Measurements from ENCODE around the gene SH2D6.
"Not testable (repeated sequence)": the region's sequence is repeated elsewhere in the genome, so short reads cannot be mapped to it uniquely, and the experiment has no call there.

Gene SH2D6

DNA sequence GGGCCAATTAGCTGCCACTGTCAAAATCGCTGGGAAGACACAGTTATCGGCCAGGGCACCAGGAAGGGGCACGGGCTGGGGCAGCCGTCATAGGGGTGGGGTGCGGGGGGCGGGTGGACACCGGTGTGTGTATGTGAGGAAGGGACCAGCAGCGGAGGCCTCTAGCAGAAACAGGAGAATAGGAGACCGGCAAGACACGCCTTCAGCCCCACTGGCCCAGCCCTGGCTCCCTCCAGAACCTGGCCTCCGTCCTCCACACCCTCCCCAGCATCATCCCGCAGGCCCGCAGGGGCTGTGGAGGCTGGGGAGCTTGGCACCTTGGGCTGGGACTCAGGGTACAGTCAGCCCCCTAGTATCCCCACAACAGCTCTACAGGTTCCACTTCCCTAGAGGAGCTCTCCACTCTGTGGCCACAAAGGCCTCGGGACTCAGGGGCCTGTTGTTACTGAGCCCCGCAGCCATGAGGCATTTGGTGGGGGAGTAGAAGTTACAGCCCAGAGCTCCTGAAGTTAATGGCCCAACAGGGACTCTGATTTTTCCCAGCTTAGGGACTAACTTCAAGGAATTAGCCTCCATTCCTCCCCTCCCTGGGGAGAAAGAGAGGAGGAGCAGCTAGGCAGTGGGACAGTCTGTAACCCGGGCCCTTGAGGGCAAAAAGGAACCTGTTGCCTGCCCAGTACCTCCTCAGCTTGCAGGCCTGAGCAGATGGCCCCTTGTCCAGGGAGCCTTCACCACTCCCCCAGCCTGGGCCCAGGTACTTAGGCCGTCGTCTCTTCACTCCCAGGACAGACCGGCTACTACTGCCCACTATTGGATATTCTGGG lies 19.9 kb downstream of the SH2D6 start:
- Histone ChIP-seq H3K4me1 (ENCODE audit: low read length) (peaks cover 5% of the 10 kb centered on the region), H3K27me3 (replicated peaks; ENCODE audit: insufficient read depth, low read length) (no peaks in the 10 kb centered on the region), H3K9me2 (replicated peaks; ENCODE audit: insufficient read depth, low read length) (no peaks in the 10 kb centered on the region), H2AFZ (ENCODE audit: low read length) (no peak overlapping the region), H3F3A (ENCODE audit: insufficient read depth, low read length) (no peaks in the 10 kb centered on the region), H3K27ac (ENCODE audit: low read length) (no peak overlapping the region), H3K79me2 (ENCODE audit: low read length) (no peaks in the 10 kb centered on the region), H3K4me3 (ENCODE audit: low read length) (peak overlapping the region; percentile 46; the same call in 1 of the 2 replicates), H3K4me2 (ENCODE audit: low read depth, low read length) (peak overlapping the region; percentile 48), H4K20me1 (ENCODE audit: insufficient read depth, low read length) (no peaks in the 10 kb centered on the region), H3K36me3 (replicated peaks; ENCODE audit: insufficient read depth, low read length) (no peaks in the 10 kb centered on the region), H3K9ac (ENCODE audit: low read length) (no peak overlapping the region), H3K9me3 (replicated peaks; ENCODE audit: insufficient read depth, low read length) (no peaks in the 10 kb centered on the region)
- TF ChIP-seq, protein P1, sequence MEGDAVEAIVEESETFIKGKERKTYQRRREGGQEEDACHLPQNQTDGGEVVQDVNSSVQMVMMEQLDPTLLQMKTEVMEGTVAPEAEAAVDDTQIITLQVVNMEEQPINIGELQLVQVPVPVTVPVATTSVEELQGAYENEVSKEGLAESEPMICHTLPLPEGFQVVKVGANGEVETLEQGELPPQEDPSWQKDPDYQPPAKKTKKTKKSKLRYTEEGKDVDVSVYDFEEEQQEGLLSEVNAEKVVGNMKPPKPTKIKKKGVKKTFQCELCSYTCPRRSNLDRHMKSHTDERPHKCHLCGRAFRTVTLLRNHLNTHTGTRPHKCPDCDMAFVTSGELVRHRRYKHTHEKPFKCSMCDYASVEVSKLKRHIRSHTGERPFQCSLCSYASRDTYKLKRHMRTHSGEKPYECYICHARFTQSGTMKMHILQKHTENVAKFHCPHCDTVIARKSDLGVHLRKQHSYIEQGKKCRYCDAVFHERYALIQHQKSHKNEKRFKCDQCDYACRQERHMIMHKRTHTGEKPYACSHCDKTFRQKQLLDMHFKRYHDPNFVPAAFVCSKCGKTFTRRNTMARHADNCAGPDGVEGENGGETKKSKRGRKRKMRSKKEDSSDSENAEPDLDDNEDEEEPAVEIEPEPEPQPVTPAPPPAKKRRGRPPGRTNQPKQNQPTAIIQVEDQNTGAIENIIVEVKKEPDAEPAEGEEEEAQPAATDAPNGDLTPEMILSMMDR (IDR thresholded peaks at IDR 0.05; ENCODE audit: low read length) = no peak
- TF ChIP-seq EZH2 (optimal IDR thresholded peaks at IDR 0.05; ENCODE audit: low read depth, low read length) (no peak), EZH2phosphoT487 (IDR thresholded peaks at IDR 0.05; ENCODE audit: low read length) (no peak)
- no peak for DNase-seq

DNA sequence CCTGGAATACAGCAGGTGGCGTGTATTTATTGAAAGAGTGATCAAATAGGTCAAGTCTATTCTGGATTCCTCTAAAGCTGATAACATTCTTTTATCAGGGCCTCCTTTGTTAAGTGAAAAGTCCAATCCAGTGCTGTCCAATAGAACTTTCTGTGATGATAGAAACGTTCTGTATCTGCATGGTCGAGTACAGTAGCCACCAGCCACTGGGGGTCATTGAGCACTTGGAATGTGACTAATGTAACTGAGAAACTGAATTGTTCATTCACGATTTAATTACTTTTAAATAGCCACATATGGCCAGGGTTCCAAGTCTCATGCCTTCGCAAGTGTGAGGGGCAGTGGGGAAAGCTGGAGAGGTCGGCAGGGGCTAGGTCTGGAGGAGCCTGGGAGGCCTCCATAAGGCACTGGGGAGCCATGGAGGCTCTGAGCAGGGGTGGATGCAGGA lies 20.5 kb downstream of the SH2D6 start:
- Histone ChIP-seq H3K9ac (ENCODE audit: low read length) (no peak overlapping the region), H3K36me3 (replicated peaks; ENCODE audit: insufficient read depth, low read length) (no peaks in the 10 kb centered on the region), H3K4me3 (ENCODE audit: low read length) (no peak overlapping the region), H3K9me3 (replicated peaks; ENCODE audit: insufficient read depth, low read length) (no peaks in the 10 kb centered on the region), H3K27me3 (replicated peaks; ENCODE audit: insufficient read depth, low read length) (no peaks in the 10 kb centered on the region), H2AFZ (ENCODE audit: low read length) (no peak overlapping the region), H3K79me2 (ENCODE audit: low read length) (no peaks in the 10 kb centered on the region), H3F3A (ENCODE audit: insufficient read depth, low read length) (no peaks in the 10 kb centered on the region), H3K27ac (ENCODE audit: low read length) (no peak overlapping the region), H4K20me1 (ENCODE audit: insufficient read depth, low read length) (no peaks in the 10 kb centered on the region), H3K4me2 (ENCODE audit: low read depth, low read length) (no peak overlapping the region), H3K9me2 (replicated peaks; ENCODE audit: insufficient read depth, low read length) (no peaks in the 10 kb centered on the region), H3K4me1 (ENCODE audit: low read length) (peaks cover 5% of the 10 kb centered on the region)
- TF ChIP-seq, protein P1 (IDR thresholded peaks at IDR 0.05; ENCODE audit: low read length) = no peak
- TF ChIP-seq EZH2phosphoT487 (IDR thresholded peaks at IDR 0.05; ENCODE audit: low read length) (no peak), EZH2 (optimal IDR thresholded peaks at IDR 0.05; ENCODE audit: low read depth, low read length) (no peak)
- no peak for DNase-seq

DNA sequence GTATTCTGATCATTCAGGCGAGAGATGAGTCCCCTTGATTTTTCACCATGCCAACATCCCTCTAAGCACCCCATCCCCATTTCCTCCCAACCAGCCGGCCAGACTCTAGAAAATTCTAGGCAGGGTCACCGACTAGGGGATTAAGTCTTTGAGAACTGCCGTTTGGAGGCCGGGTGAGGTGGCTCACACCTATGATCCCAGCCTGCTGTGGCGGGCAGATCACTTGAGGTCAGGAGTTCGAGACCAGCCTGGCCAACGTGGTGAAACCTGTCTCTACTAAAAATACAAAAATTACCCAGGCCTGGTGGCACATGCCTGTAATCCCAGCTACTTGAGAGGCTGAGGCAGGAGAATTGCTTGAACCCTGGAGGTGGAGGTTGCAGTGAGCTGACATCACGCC lies 21.1 kb downstream of the SH2D6 start:
- H3K4me3 ChIP-seq (ENCODE audit: low read length); H3K4me1 ChIP-seq (ENCODE audit: low read length): not testable (repeated sequence)

DNA sequence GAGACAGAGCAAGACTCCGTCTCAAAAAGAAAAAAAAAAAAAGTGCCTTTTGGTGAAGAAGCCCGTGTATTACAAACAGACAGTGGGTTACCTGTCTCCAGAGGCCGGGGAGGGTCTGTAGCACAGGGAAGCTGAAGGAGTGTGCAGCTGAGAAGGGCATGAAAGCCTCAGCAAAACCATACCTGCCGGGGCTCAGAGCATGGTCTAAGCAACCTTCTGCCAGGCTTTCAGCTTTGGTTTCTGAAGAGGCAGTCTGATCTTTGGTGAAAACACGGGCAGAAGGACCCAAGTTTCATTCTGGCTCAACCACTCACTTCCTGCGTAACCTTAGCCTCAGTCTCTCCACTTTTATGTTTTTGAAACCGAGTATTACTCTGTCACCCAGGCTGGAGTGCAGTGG lies 21.5 kb downstream of the SH2D6 start:
- no peak for DNase-seq
- H2AFZ ChIP-seq (ENCODE audit: low read length) = no peak overlapping the region
- no peaks in the 10 kb centered on the region for H3F3A ChIP-seq (ENCODE audit: insufficient read depth, low read length)
- no peak overlapping the region for H3K4me3 ChIP-seq (ENCODE audit: low read length)
- TF ChIP-seq EZH2 (optimal IDR thresholded peaks at IDR 0.05; ENCODE audit: low read depth, low read length) (no peak), EZH2phosphoT487 (IDR thresholded peaks at IDR 0.05; ENCODE audit: low read length) (no peak)
- TF ChIP-seq, protein P1 (IDR thresholded peaks at IDR 0.05; ENCODE audit: low read length) = no peak
- no peaks in the 10 kb centered on the region for H4K20me1 ChIP-seq (ENCODE audit: insufficient read depth, low read length)
- no peak overlapping the region for H3K4me2 ChIP-seq (ENCODE audit: low read depth, low read length)
- peaks cover 5% of the 10 kb centered on the region for H3K4me1 ChIP-seq (ENCODE audit: low read length)
- no peaks in the 10 kb centered on the region for H3K79me2 ChIP-seq (ENCODE audit: low read length)
- H3K9me3 ChIP-seq (replicated peaks; ENCODE audit: insufficient read depth, low read length) = no peaks in the 10 kb centered on the region
- no peaks in the 10 kb centered on the region for H3K27me3 ChIP-seq (replicated peaks; ENCODE audit: insufficient read depth, low read length)
- H3K9ac ChIP-seq (ENCODE audit: low read length) = no peak overlapping the region
- H3K9me2 ChIP-seq (replicated peaks; ENCODE audit: insufficient read depth, low read length) = no peaks in the 10 kb centered on the region
- H3K36me3 ChIP-seq (replicated peaks; ENCODE audit: insufficient read depth, low read length) = no peaks in the 10 kb centered on the region
- H3K27ac ChIP-seq (ENCODE audit: low read length) = no peak overlapping the region

More for the DNA sequence above, 21.1 kb downstream of the SH2D6 start:
- H3K79me2 ChIP-seq (ENCODE audit: low read length); H3K9ac ChIP-seq (ENCODE audit: low read length); DNase-seq; H4K20me1 ChIP-seq (ENCODE audit: insufficient read depth, low read length); H3K36me3 ChIP-seq (replicated peaks; ENCODE audit: insufficient read depth, low read length); H3K9me3 ChIP-seq (replicated peaks; ENCODE audit: insufficient read depth, low read length); H3K27ac ChIP-seq (ENCODE audit: low read length); H2AFZ ChIP-seq (ENCODE audit: low read length); H3K4me2 ChIP-seq (ENCODE audit: low read depth, low read length); H3F3A ChIP-seq (ENCODE audit: insufficient read depth, low read length); H3K27me3 ChIP-seq (replicated peaks; ENCODE audit: insufficient read depth, low read length); H3K9me2 ChIP-seq (replicated peaks; ENCODE audit: insufficient read depth, low read length): not testable (repeated sequence)

All from MM.1S (cell line).